HepG2 (cell line): ENCODE results near the gene KRTAP5-4. TPM values are rescaled to one million over a fixed set of nuclear protein-coding genes. Genes with fewer than 3 reads are reported as not detected.
"Not testable (repeated sequence)": the region's sequence is repeated elsewhere in the genome, so short reads cannot be mapped to it uniquely, and the experiment has no call there.

ENCODE experiments used
- ATAC-seq: fragments of 200-7000 bp; cut with Tn5 transposase; 3 replicates; pipeline ENCODE4 v1.9.1; 2020; ENCODE audit warnings: mild to moderate bottlenecking, moderate library complexity
- BruUV-seq: library from RNA; stranded (reverse); fragments of 400-500 nt; replicated peaks from 2 replicates; lab custom pipeline; 2021; lab: Mats Ljungman, UMichigan
- CTCF ChIA-PET: fragments of 300-600 bp; formaldehyde crosslinking; extraction: SDS; loops from one replicate; lab custom pipeline; 2021; ENCODE audit warnings: low total read pairs, inconsistent platforms, low intra/inter-chr PET ratio; lab: Yijun Ruan, JAX
- POLR2A ChIA-PET: fragments of 350-600 bp; sonication (Branson Sonifier 250); formaldehyde crosslinking; loops from one replicate; lab custom pipeline; 2020; ENCODE audit warnings: antibody characterized with exemption, inconsistent platforms; lab: Yijun Ruan, JAX
- DNase-seq: peaks from one replicate; pipeline ENCODE4 v3.0.0-alpha.2; 2015; ENCODE audit warnings: low spot score
- FAIRE-seq: peaks from 3 replicates; lab custom pipeline; 2011; peaks lifted over from hg19 to GRCh38; lab: Jason Lieb, UNC
- H2AFZ ChIP-seq: one replicate; pipeline ENCODE4 v1.6.1; 2011; ENCODE audit warnings: low read length, inconsistent platforms
- H3K27ac ChIP-seq: fragments of 300-600 bp; 3 replicates; pipeline ENCODE4 v1.8.0; 2011; ENCODE audit warnings: mixed run types, mild to moderate bottlenecking, mixed read lengths, low read length, inconsistent platforms; ENCODE audit not compliant: insufficient read depth; ENCODE audit errors: extremely low read length
- H3K27me3 ChIP-seq, 2 experiments: fragments of 200-600 bp in 1 of 2; 2 replicates in 1 of 2; 3 replicates in 1 of 2; pipeline versions ENCODE4 v1.6.0 to v1.8.0; 2011; ENCODE audit warnings: low read length in 2 of 2, mild to moderate bottlenecking in 2 of 2, moderate library complexity in 2 of 2, inconsistent platforms in 1 of 2; ENCODE audit not compliant: insufficient read depth in 2 of 2, control insufficient read depth in 1 of 2
- H3K36me3 ChIP-seq, 2 experiments: fragments of 200-600 bp in 1 of 2; replicated peaks in 1 of 2; 2 replicates in 1 of 2; 3 replicates in 1 of 2; pipeline versions ENCODE4 v1.5.1 to v1.8.0; 2011; ENCODE audit warnings: low read length in 2 of 2, inconsistent platforms in 1 of 2; ENCODE audit not compliant: insufficient read depth in 2 of 2, control insufficient read depth in 1 of 2
- H3K4me1 ChIP-seq: 2 replicates; pipeline ENCODE4 v1.5.1; 2012; ENCODE audit warnings: low read length, inconsistent platforms; ENCODE audit not compliant: insufficient read depth
- H3K4me2 ChIP-seq: 2 replicates; pipeline ENCODE4 v1.6.0; 2011; ENCODE audit warnings: low read depth, low read length, inconsistent platforms
- H3K4me3 ChIP-seq, 3 experiments: fragments of 200-600 bp in 1 of 3; sonication (generic), shearing (Covaris generic) in 1 of 3; replicated peaks in 1 of 3; 2 replicates each; pipeline ENCODE4 v1.5.1; 2011 to 2016; ENCODE audit warnings: low read length in 3 of 3, inconsistent platforms in 2 of 3, low read depth in 2 of 3, mild to moderate bottlenecking in 2 of 3, control low read depth in 1 of 3, mixed read lengths in 1 of 3; ENCODE audit not compliant: insufficient read depth in 1 of 3
- H3K79me2 ChIP-seq: one replicate; pipeline ENCODE4 v1.6.1; 2011; ENCODE audit warnings: low read length, inconsistent platforms; ENCODE audit not compliant: insufficient read depth
- H3K9ac ChIP-seq: 2 replicates; pipeline ENCODE4 v1.6.0; 2011; ENCODE audit warnings: mild to moderate bottlenecking, low read depth, low read length, inconsistent platforms; ENCODE audit not compliant: insufficient read depth
- H3K9me3 ChIP-seq: 2 replicates; pipeline ENCODE4 v1.5.1; 2012; ENCODE audit warnings: mild to moderate bottlenecking, low read length
- H4K20me1 ChIP-seq: 2 replicates; pipeline ENCODE4 v1.6.0; 2011; ENCODE audit warnings: inconsistent platforms, mild to moderate bottlenecking, low read length, moderate library complexity; ENCODE audit not compliant: insufficient read depth
- ESRRA ChIP-seq: sonication (generic); formaldehyde crosslinking; IDR thresholded peaks from 2 replicates; pipeline ENCODE4 v1.5.1; 2020; ENCODE audit warnings: mild to moderate bottlenecking, low read depth, missing genetic modification reagents
- ISL2 ChIP-seq: sonication (generic); formaldehyde crosslinking; IDR thresholded peaks from 2 replicates; pipeline ENCODE4 v1.5.0; 2020; ENCODE audit warnings: missing genetic modification reagents
- KLF12 ChIP-seq: sonication (generic); formaldehyde crosslinking; IDR thresholded peaks from 2 replicates; pipeline ENCODE4 v1.4.0; 2020; ENCODE audit warnings: missing genetic modification reagents, borderline replicate concordance
- MAFF ChIP-seq: IDR thresholded peaks from 2 replicates; pipeline ENCODE4 v1.6.1; 2011; ENCODE audit warnings: low read depth, low read length, improper control_type of control experiment
- NR1H2 ChIP-seq: sonication (generic); formaldehyde crosslinking; IDR thresholded peaks from 2 replicates; pipeline ENCODE4 v1.8.1; 2022; ENCODE audit warnings: low read depth, missing genetic modification reagents, borderline replicate concordance
- THYN1 ChIP-seq: sonication (generic); formaldehyde crosslinking; IDR thresholded peaks from 2 replicates; pipeline ENCODE4 v1.8.1; 2023; ENCODE audit warnings: low read depth, mild to moderate bottlenecking, moderate library complexity, missing genetic modification reagents, borderline replicate concordance
- ZBTB1 ChIP-seq: sonication (generic); formaldehyde crosslinking; IDR thresholded peaks from 2 replicates; pipeline ENCODE4 v1.4.0; 2020; ENCODE audit warnings: missing genetic modification reagents, borderline replicate concordance
- ZNF30 ChIP-seq: sonication (generic); formaldehyde crosslinking; IDR thresholded peaks from 2 replicates; pipeline ENCODE4 v1.5.0; 2020; ENCODE audit warnings: mild to moderate bottlenecking, missing genetic modification reagents
- ZNF614 ChIP-seq: IDR thresholded peaks from 2 replicates; pipeline ENCODE4 v1.6.1; 2018; ENCODE audit warnings: missing biosample characterization, missing genetic modification reagents, inconsistent platforms, borderline replicate concordance
- WGBS: methylation state at CpG from one replicate; pipeline ENCODE4 v1.1.6; 2017; ENCODE audit warnings: low lambda C conversion rate; 5-methylcytosine and 5-hydroxymethylcytosine counted together
- in situ Hi-C: cut with HindIII; loops from 2 replicates; pipeline ENCODE4 v1.10.0; 2017; ENCODE audit warnings: low pct_unique_long_range_greater_than_20kb; ENCODE audit not compliant: extremely low pct_ligation_motif_present
- intact Hi-C: fragments of 100-400 bp; cut with micrococcal nuclease; formaldehyde crosslinking; loops from one replicate; pipeline ENCODE4 v1.10.0; 2022; ENCODE audit not compliant: unreplicated experiment
- polyA plus RNA-seq, 8 experiments: library from polyadenylated mRNA; depleted of rRNA in 3 of 8; stranded (reverse) in 7 of 8; unstranded in 1 of 8; fragments of >200 nt; fragmentation: Illumina TruSeq in 4 of 8; extraction: Trizol in 4 of 8; gene quantifications; 2 replicates each; pipeline versions ENCODE4 v1.2.1 to v1.2.3, GENCODE V29; 2011 to 2016; ENCODE audit warnings: low read depth in 4 of 8, missing spikeins in 1 of 8, mixed read lengths in 1 of 8; ENCODE audit not compliant: insufficient read depth in 1 of 8
- total RNA-seq, 5 experiments: library from RNA; depleted of rRNA; stranded (reverse); fragments of >200 nt; fragmentation: Illumina TruSeq; extraction: Trizol; gene quantifications; 2 replicates each; pipeline ENCODE4 v1.2.3, GENCODE V29; 2016; ENCODE audit warnings: low read depth in 1 of 5

Gene KRTAP5-4
- total and polyA plus RNA-seq, 2 of the 13 experiments (the other 11 are each of a cell fraction or from before 2014, with no cell fraction given): not detected

- TF ChIP-seq ESRRA: no peak
- no peak for TF ChIP-seq ISL2 (CRISPR knock-in tag)
- TF ChIP-seq THYN1 (CRISPR knock-in tag): no peak
- no peak for TF ChIP-seq ZBTB1 (CRISPR knock-in tag)
Measured at GRCh38 chr11:1648653-1649420, 26.9 kb upstream of the KRTAP5-4 start (continued).

DNA sequence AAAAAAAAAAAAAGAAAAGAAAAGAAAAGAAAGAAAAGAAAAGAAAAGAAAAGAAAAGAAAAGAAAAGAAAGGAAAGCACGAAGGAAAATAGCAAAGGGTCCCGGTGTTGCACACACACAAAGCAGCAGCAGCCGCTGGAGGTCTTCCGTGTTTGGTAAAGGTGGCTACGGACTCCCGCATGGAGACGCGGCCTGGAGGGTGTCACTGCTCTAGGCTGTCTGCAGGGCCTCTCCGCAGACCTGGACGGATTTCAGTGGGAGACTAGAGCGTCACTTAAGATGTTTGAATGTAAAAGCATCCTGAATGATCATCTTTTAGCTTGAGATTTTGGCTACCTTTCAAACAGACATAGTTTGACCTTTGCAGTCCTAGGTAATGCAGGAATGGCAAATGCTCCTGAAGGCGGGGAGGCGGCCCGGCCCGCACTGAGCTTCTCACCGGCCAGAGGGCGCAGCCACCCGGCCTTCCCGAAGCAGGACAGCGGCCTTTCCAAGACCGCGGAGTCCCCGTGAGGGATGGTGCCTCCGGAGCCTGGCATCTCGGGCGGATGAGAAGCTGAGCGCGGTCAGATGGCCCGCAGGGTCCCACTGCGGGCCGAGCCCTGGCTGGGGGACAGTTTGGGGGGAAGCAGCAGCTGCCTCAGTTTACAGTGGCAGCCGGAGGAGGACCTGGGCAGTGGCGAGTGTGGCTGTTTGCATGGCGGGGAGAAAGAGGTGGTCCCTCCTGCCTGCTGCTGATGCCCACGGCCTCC lies 26.1 kb upstream of the KRTAP5-4 start:
- peaks cover 39% of the 10 kb centered on the region for H3K4me1 ChIP-seq
- H3K4me2 ChIP-seq: no peak overlapping the region
- H3K27me3 ChIP-seq: peaks cover 4 to 33% of the 10 kb centered on the region in 2 experiments
- no peak for DNase-seq
- BruUV-seq: no TSS peak
- WGBS: 82% methylated on average over 23 of the region's 35 CpGs
- no peaks in the 10 kb centered on the region for H3K36me3 ChIP-seq
- in situ Hi-C loops: no loop called here
- TF ChIP-seq KLF12 (CRISPR knock-in tag) (no peak), NR1H2 (no peak), ZNF30 (CRISPR knock-in tag) (no peak), MAFF (no peak), ZNF614 (peak; percentile 71; the same call in 1 of the 2 replicates)
- TF ChIP-seq, all 625 proteins: peak for 1
- H2AFZ ChIP-seq: no peak overlapping the region
- intact Hi-C loops: no loop called here
- ATAC-seq: no peak
- H3K9ac ChIP-seq: no peak overlapping the region
- FAIRE-seq: no peak
- no peaks in the 10 kb centered on the region for H3K9me3 ChIP-seq
- POLR2A ChIA-PET: no interaction called here
- H3K79me2 ChIP-seq: no peaks in the 10 kb centered on the region
- no peak overlapping the region for H3K4me3 ChIP-seq
- no peak overlapping the region for H3K27ac ChIP-seq
- no peaks in the 10 kb centered on the region for H4K20me1 ChIP-seq
- CTCF ChIA-PET: no interaction called here

DNA sequence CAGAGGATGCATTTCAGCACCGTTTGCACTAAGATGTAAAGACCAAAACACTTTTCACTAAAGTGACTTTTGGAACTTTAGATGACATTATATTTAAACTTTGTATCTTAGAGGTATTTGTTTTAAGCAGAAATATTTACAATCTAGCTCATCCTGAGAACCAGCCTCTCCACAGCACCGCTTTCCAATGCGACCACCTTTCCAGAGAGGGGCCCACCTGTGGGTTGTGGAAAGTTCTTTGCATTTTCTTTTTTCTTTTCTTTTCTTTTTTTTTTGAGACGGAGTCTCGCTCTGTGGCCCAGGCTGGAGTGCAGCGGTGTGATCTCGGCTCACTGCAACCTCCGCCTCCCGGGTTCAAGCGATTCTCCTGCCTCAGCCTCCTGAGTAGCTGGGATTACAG lies 24.6 kb upstream of the KRTAP5-4 start:
- CTCF ChIA-PET, DNase-seq, H3K4me3 ChIP-seq, H3K4me2 ChIP-seq, H3K27ac ChIP-seq, FAIRE-seq, H3K9me3 ChIP-seq, in situ Hi-C loops, ATAC-seq, intact Hi-C loops, H3K36me3 ChIP-seq, POLR2A ChIA-PET, BruUV-seq, H2AFZ ChIP-seq, H4K20me1 ChIP-seq, H3K9ac ChIP-seq, H3K79me2 ChIP-seq: not testable (repeated sequence)
- WGBS: 49% methylated on average over 10 of the region's 10 CpGs
- Histone ChIP-seq H3K27me3 (peaks cover 5 to 42% of the 10 kb centered on the region in 2 experiments), H3K4me1 (peaks cover 27% of the 10 kb centered on the region)
